ENCODE measurements around the gene IGSF21.

The IGSF21 gene

GRCh38 chr1:18097206-18097605 lies 10.4 kb upstream of the IGSF21 start:
- DNase-seq: no peak

- DNase-seq: no peak
Measured at GRCh38 chr1:18099026-18099425, 8.6 kb upstream of the IGSF21 start.

- DNase-seq: no peak
Measured at GRCh38 chr1:18100060-18100459, 7.5 kb upstream of the IGSF21 start.

GRCh38 chr1:18100491-18101063 lies 7.0 kb upstream of the IGSF21 start:
- DNase-seq: peak; percentile 12

GRCh38 chr1:18101508-18101907 lies 6.1 kb upstream of the IGSF21 start:
- no peak for DNase-seq

GRCh38 chr1:18103788-18104421 lies 3.7 kb upstream of the IGSF21 start:
- DNase-seq: no peak

- DNase-seq: no peak
Measured at GRCh38 chr1:18104546-18105100, 3.0 kb upstream of the IGSF21 start.

GRCh38 chr1:18105196-18105595 lies 2.4 kb upstream of the IGSF21 start:
- DNase-seq: no peak

- DNase-seq: no peak
Measured at GRCh38 chr1:18108299-18109057, 880 bp downstream of the IGSF21 start.

- DNase-seq: no peak
Measured at GRCh38 chr1:18109058-18109755, 1.6 kb downstream of the IGSF21 start.

- DNase-seq: no peak
Measured at GRCh38 chr1:18109756-18110597, 2.4 kb downstream of the IGSF21 start.

GRCh38 chr1:18110598-18110939 lies 3.0 kb downstream of the IGSF21 start:
- DNase-seq: no peak

GRCh38 chr1:18110968-18111367 lies 3.4 kb downstream of the IGSF21 start:
- DNase-seq: no peak

- no peak for DNase-seq
Measured at GRCh38 chr1:18111605-18112297, 4.2 kb downstream of the IGSF21 start.

GRCh38 chr1:18112611-18113010 lies 5.0 kb downstream of the IGSF21 start:
- DNase-seq: peak; percentile 53

- DNase-seq: no peak
Measured at GRCh38 chr1:18114726-18115410, 7.3 kb downstream of the IGSF21 start.

- no peak for DNase-seq
Measured at GRCh38 chr1:18116777-18117176, 9.2 kb downstream of the IGSF21 start.

GRCh38 chr1:18118078-18118477 lies 10.5 kb downstream of the IGSF21 start:
- DNase-seq: no peak

- no peak for DNase-seq
Measured at GRCh38 chr1:18118491-18118890, 10.9 kb downstream of the IGSF21 start.

- no peak for DNase-seq
Measured at GRCh38 chr1:18119289-18119688, 11.7 kb downstream of the IGSF21 start.

GRCh38 chr1:18119771-18120377 lies 12.3 kb downstream of the IGSF21 start:
- DNase-seq: no peak
